Stimulated activated CD4-positive, alpha-beta T cell treated with anti-CD3 and anti-CD28 coated beads, Interleukin-4, amount 100 ng/mL, for 48 hours (primary cell): ENCODE measurements around the gene LCN12.

Experiments used
- DNase-seq, 2 donors: peaks; one replicate each; pipeline ENCODE4 v3.0.0-alpha.2; 2020; ENCODE audit warnings: low read depth in 2 of 2

LCN12 gene

DNA sequence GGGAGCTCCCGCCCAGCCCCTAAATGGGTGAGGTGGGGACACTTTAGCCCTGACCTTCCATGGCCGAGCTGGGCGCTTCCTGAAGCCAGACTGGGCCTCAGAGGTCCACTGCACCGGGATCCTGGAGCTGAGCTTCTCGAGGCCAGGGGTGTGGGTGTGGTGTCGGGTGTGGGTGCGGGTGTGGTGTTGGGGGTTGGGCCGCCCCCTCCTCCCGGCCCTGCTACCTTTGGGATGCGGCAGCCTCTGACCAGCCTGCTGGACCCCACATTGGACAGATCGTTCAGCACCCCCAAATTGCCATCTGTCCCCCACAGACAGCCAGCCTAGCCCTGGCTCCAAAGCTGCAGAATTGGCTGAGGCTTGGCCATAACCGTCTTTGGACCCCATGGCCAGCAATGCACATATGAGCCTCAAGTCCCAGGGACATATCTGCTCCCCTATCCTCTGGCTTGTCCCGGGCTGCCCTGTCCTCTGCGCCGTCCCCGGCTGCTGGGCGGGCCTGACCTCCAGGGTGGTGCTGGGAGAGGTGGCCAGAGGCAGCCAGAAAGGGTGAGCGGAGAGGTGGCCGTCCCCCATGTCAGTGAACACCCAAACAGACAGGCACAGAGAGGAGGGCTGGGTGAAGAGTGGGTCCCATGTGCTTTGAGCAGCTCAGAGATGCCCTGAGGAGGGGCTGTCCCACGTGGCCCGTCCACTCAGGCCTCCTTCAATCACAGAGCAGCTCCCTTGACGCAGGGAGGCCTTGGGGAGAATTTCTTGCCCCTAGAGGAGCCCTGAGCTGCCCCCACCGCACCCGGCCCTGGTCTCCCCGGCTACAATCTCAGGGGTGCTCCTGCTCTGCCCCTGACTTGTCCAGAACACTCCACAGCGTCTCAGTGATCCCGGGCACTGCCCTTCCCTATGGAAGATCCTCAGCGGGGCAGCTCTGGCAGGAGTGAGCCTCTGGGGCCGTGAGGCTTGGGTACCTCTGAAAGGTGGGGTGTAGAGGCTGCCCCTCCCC lies 21.8 kb downstream of the LCN12 start:
- no peak for DNase-seq

DNA sequence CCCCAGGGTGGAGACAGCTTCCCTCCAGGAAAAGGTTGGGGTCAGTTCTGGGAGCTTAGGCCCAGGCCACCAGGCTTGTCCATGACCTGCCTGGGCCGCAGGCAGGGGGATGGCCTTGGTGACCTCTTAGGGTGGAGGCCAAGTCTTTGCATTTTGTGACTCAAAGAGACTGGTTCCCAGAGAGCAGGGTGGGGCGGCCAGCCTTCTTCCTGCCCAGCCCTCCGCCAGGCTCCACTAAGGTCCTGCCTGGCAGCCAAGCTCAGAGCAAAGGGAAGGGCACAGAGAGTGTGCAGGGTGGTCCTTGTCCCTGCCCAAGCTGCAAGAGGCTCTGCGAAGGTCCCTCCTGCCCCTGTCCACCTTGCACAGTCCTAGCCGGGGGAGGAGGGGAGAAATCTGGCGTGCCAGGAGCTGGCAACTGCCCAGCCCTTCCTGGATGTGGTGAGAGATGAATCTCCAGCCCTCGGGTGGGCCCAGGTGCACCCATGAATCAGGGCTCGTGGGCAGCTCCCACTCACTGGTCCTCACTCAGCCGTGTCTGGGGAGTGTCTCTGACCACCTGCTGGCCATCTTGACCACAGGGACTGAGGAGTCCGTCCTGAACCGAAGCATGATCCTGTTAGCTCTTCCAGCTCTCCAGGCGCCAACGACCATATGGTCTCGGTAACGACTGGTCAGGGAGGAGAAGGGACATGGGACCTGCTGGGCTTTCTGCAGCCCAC lies 22.9 kb downstream of the LCN12 start:
- no peak for DNase-seq

DNA sequence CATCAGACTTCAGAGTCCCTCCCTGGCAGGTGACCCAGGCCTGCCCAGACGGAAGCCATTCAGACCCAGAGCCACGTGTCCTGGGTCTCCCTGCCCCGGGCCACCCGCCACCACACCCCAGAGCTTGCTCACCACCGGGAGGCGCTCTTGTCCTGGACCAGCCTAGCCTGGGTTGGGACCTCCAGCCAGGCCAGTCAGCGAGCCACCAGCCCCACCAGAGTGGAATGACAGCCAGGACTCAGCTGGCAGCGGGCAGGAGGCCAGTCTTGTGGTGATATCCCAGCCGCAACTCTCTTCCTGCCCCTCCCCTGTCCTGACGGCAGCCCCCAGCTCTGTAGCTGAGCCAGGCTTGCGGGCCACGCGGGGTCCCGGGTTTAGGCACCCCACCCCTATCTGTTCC lies 23.6 kb downstream of the LCN12 start:
- peak in 1 of 2 donors; percentile 34 for DNase-seq

DNA sequence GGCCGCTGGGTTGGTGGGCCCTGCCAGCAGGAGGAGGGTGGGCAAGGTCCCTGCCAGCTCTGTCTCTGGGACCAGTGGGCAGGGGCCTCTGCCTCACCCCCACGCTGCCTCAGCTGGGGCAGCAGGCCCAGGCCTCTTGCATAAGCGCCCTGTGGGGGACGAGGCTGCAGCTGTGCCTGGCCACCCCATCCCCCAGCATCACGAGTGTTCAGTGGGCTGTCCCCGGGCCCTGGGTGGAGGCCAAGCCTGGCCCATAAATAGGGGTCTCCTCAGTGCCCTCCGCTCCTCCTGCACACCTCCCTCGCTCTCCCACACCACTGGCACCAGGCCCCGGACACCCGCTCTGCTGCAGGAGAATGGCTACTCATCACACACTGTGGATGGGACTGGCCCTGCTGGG lies 25.1 kb downstream of the LCN12 start, which contains the start of gene PTGDS:
Gene PTGDS (plus strand): TSS at position 282 of the 400 bp plus-strand sequence. CDS start 75 bp downstream, at position 357.
- DNase-seq, result no peak

DNA sequence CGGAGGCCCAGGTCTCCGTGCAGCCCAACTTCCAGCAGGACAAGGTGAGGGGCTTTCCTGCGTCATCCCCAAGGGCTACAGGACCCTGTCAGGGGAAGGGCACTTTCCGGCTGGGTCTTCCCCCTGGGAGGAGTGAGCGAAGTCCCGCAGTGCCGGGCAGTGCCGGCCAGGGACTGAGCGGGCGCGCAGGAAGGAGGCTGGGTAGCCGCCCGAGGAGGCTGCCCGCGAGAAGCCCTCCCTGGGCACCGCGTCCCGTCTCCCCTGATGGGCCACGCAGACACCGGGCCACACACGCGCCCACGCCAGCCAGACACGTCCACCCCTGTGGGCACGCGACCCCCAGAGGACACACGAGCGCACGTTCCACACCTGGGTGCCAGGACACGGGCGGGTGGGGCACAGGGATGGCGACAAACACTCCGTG lies 25.6 kb downstream of the LCN12 start:
- no peak for DNase-seq

- DNase-seq, result peak; percentile 58 to 69
These were observed 26.2 kb downstream of the LCN12 start for GRCh38 chr9:136978073-136978864.

GRCh38 chr9:136978865-136979544 lies 26.9 kb downstream of the LCN12 start:
- no peak for DNase-seq

DNA sequence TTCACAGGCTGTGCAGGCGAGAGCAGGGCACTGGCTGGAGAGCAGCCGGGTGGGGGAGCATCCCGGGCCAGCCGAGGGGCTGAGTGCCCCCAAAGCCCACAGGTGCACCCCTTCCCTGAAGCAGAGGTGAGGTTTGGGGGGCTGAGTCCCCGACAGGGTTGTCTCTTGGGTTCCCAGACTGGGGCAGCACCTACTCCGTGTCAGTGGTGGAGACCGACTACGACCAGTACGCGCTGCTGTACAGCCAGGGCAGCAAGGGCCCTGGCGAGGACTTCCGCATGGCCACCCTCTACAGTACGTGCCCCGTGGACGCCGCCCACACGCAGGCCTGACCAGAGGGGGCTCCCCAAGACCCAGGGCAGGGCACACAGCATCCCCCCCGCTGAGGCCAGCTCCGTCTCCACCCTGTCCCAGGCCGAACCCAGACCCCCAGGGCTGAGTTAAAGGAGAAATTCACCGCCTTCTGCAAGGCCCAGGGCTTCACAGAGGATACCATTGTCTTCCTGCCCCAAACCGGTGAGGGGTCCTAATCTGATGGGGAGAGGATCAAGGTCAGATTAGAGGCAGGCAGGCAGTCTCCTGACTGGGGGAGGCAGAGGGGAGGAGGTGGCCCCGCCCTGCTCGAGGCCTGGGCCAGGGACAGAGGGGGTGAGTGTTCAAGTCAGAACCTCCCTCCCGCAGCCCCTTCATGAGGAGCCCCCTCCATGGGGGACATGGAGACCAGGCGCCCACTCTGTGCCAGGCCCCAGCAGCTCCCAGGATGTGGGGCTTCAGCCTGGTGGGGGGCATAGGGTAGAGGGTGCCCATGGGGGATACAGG lies 27.9 kb downstream of the LCN12 start:
- no peak for DNase-seq

- DNase-seq, result no peak
These were observed 28.8 kb downstream of the LCN12 start for GRCh38 chr9:136980669-136981478.

- no peak for DNase-seq
These were observed 29.6 kb downstream of the LCN12 start for GRCh38 chr9:136981588-136982231.

GRCh38 chr9:136982232-136983051 lies 30.4 kb downstream of the LCN12 start, which contains the start of gene LCNL1:
Gene LCNL1, plus strand, starts transcription at chr9:136982993. Its CDS starts 594 bp downstream, at chr9:136983587.
- no peak for DNase-seq

- DNase-seq, result no peak
These were observed 31.1 kb downstream of the LCN12 start for GRCh38 chr9:136983167-136983566.

DNA sequence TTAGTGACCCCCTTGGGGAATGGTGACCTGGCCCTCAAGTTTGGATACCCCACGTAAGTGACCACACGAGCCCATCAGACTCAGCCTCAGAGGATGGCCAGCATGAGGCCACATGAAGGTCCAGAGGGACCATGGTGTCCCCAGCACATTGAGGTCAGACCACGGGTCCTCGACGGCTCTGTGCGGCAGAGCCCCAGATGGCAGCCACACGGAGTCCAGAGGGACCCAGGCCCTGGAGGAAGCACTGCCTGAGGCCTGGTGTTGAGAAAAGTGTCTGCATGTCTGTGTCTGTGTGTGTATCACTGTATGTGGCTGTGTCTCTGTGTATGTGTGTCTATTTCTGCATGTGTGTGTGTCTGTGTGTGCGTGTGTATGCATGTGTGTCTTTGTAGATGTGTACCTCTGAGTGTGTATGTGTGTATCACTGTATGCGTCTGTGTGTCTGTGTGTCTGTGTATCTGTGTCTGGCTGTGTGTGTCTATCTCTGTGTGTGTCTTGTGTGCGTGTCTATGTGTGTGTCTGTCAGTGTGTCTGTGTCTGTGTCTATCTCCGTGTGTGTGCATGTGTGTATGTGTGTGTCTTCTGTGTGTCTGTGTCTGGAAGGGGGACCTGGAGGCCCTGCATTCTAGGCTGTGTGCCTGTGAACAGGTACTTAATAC lies 31.7 kb downstream of the LCN12 start:
- no peak for DNase-seq

GRCh38 chr9:136984464-136985026 lies 32.5 kb downstream of the LCN12 start:
- no peak for DNase-seq

- DNase-seq, result no peak
These were observed 33.0 kb downstream of the LCN12 start for GRCh38 chr9:136985027-136985602.

DNA sequence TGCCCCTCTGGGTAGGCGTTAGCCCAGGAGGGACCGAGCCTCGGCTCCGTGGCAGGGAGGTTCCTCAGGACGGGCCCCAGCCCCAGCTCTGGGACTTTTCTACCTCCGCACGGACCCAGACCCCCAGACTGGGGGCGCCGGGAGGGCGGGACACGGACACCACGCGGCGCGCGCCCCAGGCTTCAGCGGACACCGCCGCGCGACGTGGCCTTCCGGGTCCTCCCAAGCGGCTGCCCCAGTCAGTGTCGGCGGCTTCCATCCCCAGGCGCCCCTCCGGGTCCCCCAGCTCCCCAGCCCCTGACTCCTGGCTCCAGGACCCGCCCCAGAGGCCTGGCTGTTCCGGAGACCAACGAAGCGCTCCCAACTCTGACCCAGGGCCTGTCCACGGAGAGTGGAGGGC lies 33.8 kb downstream of the LCN12 start:
- no peak for DNase-seq

DNA sequence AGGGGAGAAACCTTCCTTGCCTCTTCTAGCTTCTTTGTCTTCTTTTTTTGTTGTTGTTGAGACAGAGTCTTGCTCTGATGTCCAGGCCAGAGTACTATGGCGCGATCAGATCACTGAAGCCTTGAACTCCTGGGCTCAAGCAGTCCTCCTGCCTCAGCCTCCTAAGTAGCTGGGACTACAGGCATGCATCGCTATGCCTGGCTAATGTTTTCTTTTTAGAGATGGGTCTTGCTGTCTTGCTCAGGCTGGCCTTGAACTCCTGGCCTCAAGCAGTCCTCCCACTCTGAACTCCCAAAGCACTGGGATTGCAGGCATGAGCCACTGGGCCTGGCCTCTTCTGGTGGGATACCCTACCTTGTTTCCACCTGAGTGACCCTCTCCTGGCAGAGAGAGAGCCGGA lies 36.8 kb downstream of the LCN12 start:
- DNase-seq, result no peak
